NCI-H146 treated with DMSO at 0.1 percent for 48 hours (cell line): ENCODE measurements around the gene TULP4.
A peak's percentile ranks its signal among the peaks of the same experiment; 100 is the strongest.
"Not testable (repeated sequence)": the region's sequence is repeated elsewhere in the genome, so short reads cannot be mapped to it uniquely, and the experiment has no call there.

Experiments used
- DNase-seq: peaks from one replicate; lab custom pipeline; 2025; ENCODE audit not compliant: unreplicated experiment; lab: John Stamatoyannopoulos, UW

The TULP4 gene

GRCh38 chr6:158292016-158292415 lies 20.2 kb upstream of the TULP4 start:
- no peak for DNase-seq

- DNase-seq, result no peak
Observed at GRCh38 chr6:158293122-158293521, 19.1 kb upstream of the TULP4 start.

- DNase-seq, result not testable (repeated sequence)
Observed at GRCh38 chr6:158295976-158296853, 16.1 kb upstream of the TULP4 start.

- DNase-seq, result not testable (repeated sequence)
Observed at GRCh38 chr6:158296854-158297324, 15.4 kb upstream of the TULP4 start.

- DNase-seq, result not testable (repeated sequence)
Observed at GRCh38 chr6:158297657-158298056, 14.6 kb upstream of the TULP4 start.

GRCh38 chr6:158300306-158301143 lies 11.7 kb upstream of the TULP4 start:
- not testable (repeated sequence) for DNase-seq

GRCh38 chr6:158301561-158301960 lies 10.7 kb upstream of the TULP4 start:
- DNase-seq, result peak; percentile 19

GRCh38 chr6:158302195-158302796 lies 10.0 kb upstream of the TULP4 start:
- DNase-seq, result peak; percentile 32

- no peak for DNase-seq
Observed at GRCh38 chr6:158303210-158303731, 9.0 kb upstream of the TULP4 start.

- no peak for DNase-seq
Observed at GRCh38 chr6:158304254-158304653, 8.0 kb upstream of the TULP4 start.

- DNase-seq, result no peak
Observed at GRCh38 chr6:158309814-158310213, 2.5 kb upstream of the TULP4 start.

- no peak for DNase-seq
Observed at GRCh38 chr6:158311193-158311592, 1.1 kb upstream of the TULP4 start.

GRCh38 chr6:158311626-158312025 lies 639 bp upstream of the TULP4 start:
- DNase-seq, result no peak

GRCh38 chr6:158312672-158313397 lies 570 bp downstream of the TULP4 start:
- no peak for DNase-seq

GRCh38 chr6:158313989-158314388 lies 1.7 kb downstream of the TULP4 start:
- DNase-seq, result no peak

GRCh38 chr6:158314737-158315136 lies 2.5 kb downstream of the TULP4 start:
- no peak for DNase-seq

- DNase-seq, result no peak
Observed at GRCh38 chr6:158316022-158316421, 3.8 kb downstream of the TULP4 start.

- no peak for DNase-seq
Observed at GRCh38 chr6:158321960-158322359, 9.7 kb downstream of the TULP4 start.

- DNase-seq, result no peak
Observed at GRCh38 chr6:158322400-158322723, 10.1 kb downstream of the TULP4 start.

GRCh38 chr6:158322724-158323560 lies 10.7 kb downstream of the TULP4 start:
- no peak for DNase-seq
